ENCODE data around the gene ZNF440. TPM values are rescaled to one million over a fixed set of nuclear protein-coding genes. Genes with fewer than 3 reads are reported as not detected.

Gene ZNF440
- total RNA-seq (2013; cell fraction: nucleolus; rRNA removed) = 26.3 and 29.1 TPM in 2 replicates
- total RNA-seq (2014; rRNA removed) (4.9 and 6.3 TPM in 2 replicates), total RNA-seq (2014; rRNA removed; fragmentation: Illumina TruSeq; extraction: Trizol) (8.2 and 8.9 TPM in 2 replicates), total RNA-seq (2021) (3.6 and 7.0 TPM in 2 replicates), polyA plus RNA-seq (2011; rRNA removed) (3.6 and 5.4 TPM in 2 replicates), polyA plus RNA-seq (2014; fragmentation: Illumina TruSeq; extraction: Trizol) (4.0 and 5.3 TPM in 2 replicates), polyA plus RNA-seq (2014; fragmentation: Nextera tagmentation; extraction: Ambion mirVana) (1 to 10 TPM; 1.3 to 2.1 TPM), polyA plus RNA-seq (2014; rRNA removed) (4.8 and 5.6 TPM in 2 replicates), polyA plus RNA-seq (2016; fragmentation: Nextera tagmentation; extraction: Ambion mirVana) (1 to 10 TPM; 1.8 to 2.8 TPM), polyA minus RNA-seq (2011; rRNA and poly(A)+ RNA removed) (4.2 and 4.6 TPM in 2 replicates), Bru-seq, nascent RNA (percentile 73 among the genes with signal in this experiment), BruChase-seq, experiment 1, labeled RNA remaining after a 6-hour chase (percentile 62 among the genes with signal in this experiment), BruChase-seq, experiment 2, labeled RNA remaining after a 2-hour chase (percentile 66 among the genes with signal in this experiment)
- polyA plus RNA-seq (2011; ENCODE audit: low read depth) = 2.9 TPM
- 1.3 and 1.5 TPM in 2 replicates for polyA plus RNA-seq (2011; cell fraction: cytosol; rRNA removed)
- polyA plus RNA-seq (2011; cell fraction: nucleus; rRNA removed) = 2.7 and 3.1 TPM in 2 replicates
- polyA plus RNA-seq (2012) = 3.9 and 4.7 TPM in 2 replicates
- 1.7 and 2.8 TPM in 2 replicates for polyA minus RNA-seq (2011; cell fraction: cytosol; rRNA and poly(A)+ RNA removed)
- 2.7 and 4.6 TPM in 2 replicates for polyA minus RNA-seq (2011; cell fraction: nucleus; rRNA and poly(A)+ RNA removed)
- long read RNA-seq, experiment 1, full-length matches to known transcripts = 1 of 2 reads
- long read RNA-seq, experiment 1, partial matches to known transcripts = 0 of 2 reads
- long read RNA-seq, experiment 1, other reads (novel, unspliced or antisense) = 1 of 2 reads
- long read RNA-seq, experiment 2, full-length matches to known transcripts = 7 of 7 reads
- long read RNA-seq, experiment 2, partial matches to known transcripts = 0 of 7 reads
- long read RNA-seq, experiment 2, other reads (novel, unspliced or antisense) = 0 of 7 reads

DNA sequence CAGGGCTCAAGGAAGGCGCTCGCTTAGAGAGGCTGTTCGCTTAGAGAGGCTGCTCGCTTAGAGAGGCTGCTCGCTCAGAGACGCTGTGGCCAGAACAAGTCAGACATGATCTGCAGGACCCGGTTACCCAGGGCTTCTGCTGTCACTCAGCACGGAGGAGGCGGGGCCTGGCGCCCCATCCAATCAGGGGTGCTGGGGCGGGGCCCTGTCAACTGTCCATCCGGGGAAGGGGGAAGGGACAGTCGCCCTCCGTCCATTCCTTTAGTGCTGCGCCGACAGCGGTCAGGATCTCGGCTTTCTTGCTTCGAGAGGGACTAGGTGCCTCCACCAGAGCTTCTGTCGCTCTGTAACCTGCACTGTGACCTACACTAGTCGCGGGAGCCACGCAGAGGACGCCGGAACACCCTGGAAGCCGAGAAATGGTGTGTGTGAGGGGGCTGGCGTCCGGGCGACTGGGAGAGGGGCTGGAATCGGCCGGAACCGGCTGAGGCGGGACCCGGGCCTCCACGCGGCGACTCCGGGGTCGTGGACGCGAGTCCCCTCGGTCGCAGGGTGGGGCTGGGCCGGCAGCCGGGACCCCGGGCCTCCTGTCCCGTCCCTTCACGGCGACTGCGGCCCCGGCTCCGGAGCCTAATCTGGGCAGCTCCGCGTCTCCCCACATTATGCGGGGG is at the start of gene ZNF440:
TSS of gene ZNF440 (plus strand) at position 245 of the 671 bp plus-strand sequence. CDS start at position 420, 175 bp downstream.
- H3K36me3 ChIP-seq (ENCODE audit: control insufficient read depth in 2 of 2, insufficient read depth in 2 of 2, low read length in 1 of 2) = no peaks in the 10 kb centered on the region
- ChIA-PET POLR2A (interaction anchor here (0.6 to 1.2 kb wide), 2 partner anchors 16 to 278 kb away, joined by 3 to 5 read pairs; no protein-coding TSS in a partner anchor), RAD21 (ENCODE audit: unreplicated experiment) (interaction anchor here (1.1 to 3.9 kb wide), 3 partner anchors 16 to 155 kb away, joined by 3 to 27 read pairs (median 3); partner anchors contain the start of gene ZNF491), SMC1A (ENCODE audit: uncharacterized antibody, unreplicated experiment) (interaction anchor here (0.8 to 4.0 kb wide), 2 partner anchors 13 to 16 kb away, joined by 3 to 24 read pairs; partner anchors contain the start of gene ZNF491), CTCF (interaction anchor here (1.2 to 5.9 kb wide), 4 partner anchors 16 to 115 kb away, joined by 3 to 74 read pairs (median 12); partner anchors contain the start of genes ZNF441 and ZNF491)
- in situ Hi-C loops (cut with MboI) (no loop called here), intact Hi-C loops (cut with micrococcal nuclease; ENCODE audit: unreplicated experiment) (loop anchor here (5.0 kb wide), 1 partner anchor 217 kb away; the partner anchor contains the start of gene ZNF627)
- peak within 1 kb of the TSS; percentile 91 for H3K4me2 ChIP-seq (ENCODE audit: control insufficient read depth, insufficient read depth)
- BruUV-seq (replicated peaks) = TSS peak; percentile 79
- peak; percentile 72 for DNase-seq (ENCODE audit: low read depth, low spot score)
- peak within 1 kb of the TSS; percentile 81 for H3K4me3 ChIP-seq
- FAIRE-seq = peak; percentile 88
- no peaks in the 10 kb centered on the region; the same call in 2 of the 3 replicates for H3K9me3 ChIP-seq (replicated peaks; ENCODE audit: control insufficient read depth, insufficient read depth, low read length)
- WGBS (ENCODE audit: insufficient coverage, insufficient replicate concordance, low lambda C conversion rate, missing lambda C conversion rate) = under 1% methylated on average over 44 of the region's 55 CpGs
- peak; percentile 100 for ATAC-seq
- peak within 1 kb of the TSS; percentile 84 for H3K27ac ChIP-seq (ENCODE audit: control insufficient read depth, insufficient read depth)
- H3K4me1 ChIP-seq (ENCODE audit: control insufficient read depth, insufficient read depth, low read length) = peaks cover 7% of the 10 kb centered on the region
- H2AFZ ChIP-seq (ENCODE audit: control insufficient read depth, low read depth, low read length) = peak within 1 kb of the TSS; percentile 100
- peaks cover 7% of the 10 kb centered on the region; the same call in 1 of the 2 replicates for H3K79me2 ChIP-seq (ENCODE audit: control insufficient read depth, insufficient read depth, low read length)
- no peaks in the 10 kb centered on the region for H4K20me1 ChIP-seq (ENCODE audit: control insufficient read depth, insufficient read depth)
- H3K27me3 ChIP-seq (replicated peaks in 1 of 2; ENCODE audit: control insufficient read depth in 2 of 2, insufficient read depth in 2 of 2, low read length in 1 of 2) = no peaks in the 10 kb centered on the region
- peak within 1 kb of the TSS; percentile 84 for H3K9ac ChIP-seq (ENCODE audit: control insufficient read depth, insufficient read depth, low read length)
- TF ChIP-seq IKZF1 (conservative IDR thresholded peaks at IDR 0.05) (peak; percentile 63), POLR2A (IDR thresholded peaks at IDR 0.05; ENCODE audit: low read depth, low read length) (peak; percentile 96), NFYB (IDR thresholded peaks at IDR 0.05; ENCODE audit: insufficient read depth, low read depth, low read length) (peak; percentile 97), CHD2 (IDR thresholded peaks at IDR 0.05; ENCODE audit: borderline replicate concordance, low read depth, low read length) (peak; percentile 91), BRCA1 (IDR thresholded peaks at IDR 0.05; ENCODE audit: low read depth, low read length) (no peak), YY1 (IDR thresholded peaks at IDR 0.05; ENCODE audit: low read depth, low read length) (peak; percentile 50), DPF2 (IDR thresholded peaks at IDR 0.05) (peak; percentile 77; the same call in 1 of the 2 replicates), TCF12 (IDR thresholded peaks at IDR 0.05; ENCODE audit: low read depth, low read length) (0 out of 2 replicates have a peak, but pooled peaks have one; percentile 10), POLR2AphosphoS5 (IDR thresholded peaks at IDR 0.05; ENCODE audit: low read length) (peak; percentile 89), ATF7 (IDR thresholded peaks at IDR 0.05; ENCODE audit: low read depth) (0 out of 2 replicates have a peak, but pooled peaks have one; percentile 24), EED (IDR thresholded peaks at IDR 0.05; ENCODE audit: low read depth) (peak; percentile 10; the same call in 1 of the 2 replicates), CBX3 (IDR thresholded peaks at IDR 0.05; ENCODE audit: borderline replicate concordance, low read depth) (no peak), HDAC2 (IDR thresholded peaks at IDR 0.05) (no peak), POLR2AphosphoS2 (IDR thresholded peaks at IDR 0.05; ENCODE audit: low read depth, low read length) (peak; percentile 77; the same call in 1 of the 2 replicates), SMAD5 (IDR thresholded peaks at IDR 0.05; ENCODE audit: low read depth) (peak; percentile 40; the same call in 1 of the 2 replicates), PML (IDR thresholded peaks at IDR 0.05; ENCODE audit: low read length) (peak; percentile 5; the same call in 1 of the 2 replicates), BMI1 (IDR thresholded peaks at IDR 0.05; ENCODE audit: borderline replicate concordance) (no peak), TBL1XR1 (IDR thresholded peaks at IDR 0.05; ENCODE audit: low read depth, low read length) (no peak)
- TF ChIP-seq, protein P1, sequence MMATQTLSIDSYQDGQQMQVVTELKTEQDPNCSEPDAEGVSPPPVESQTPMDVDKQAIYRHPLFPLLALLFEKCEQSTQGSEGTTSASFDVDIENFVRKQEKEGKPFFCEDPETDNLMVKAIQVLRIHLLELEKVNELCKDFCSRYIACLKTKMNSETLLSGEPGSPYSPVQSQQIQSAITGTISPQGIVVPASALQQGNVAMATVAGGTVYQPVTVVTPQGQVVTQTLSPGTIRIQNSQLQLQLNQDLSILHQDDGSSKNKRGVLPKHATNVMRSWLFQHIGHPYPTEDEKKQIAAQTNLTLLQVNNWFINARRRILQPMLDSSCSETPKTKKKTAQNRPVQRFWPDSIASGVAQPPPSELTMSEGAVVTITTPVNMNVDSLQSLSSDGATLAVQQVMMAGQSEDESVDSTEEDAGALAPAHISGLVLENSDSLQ (IDR thresholded peaks at IDR 0.05) = peak; percentile 99
- TF ChIP-seq, protein P2, sequence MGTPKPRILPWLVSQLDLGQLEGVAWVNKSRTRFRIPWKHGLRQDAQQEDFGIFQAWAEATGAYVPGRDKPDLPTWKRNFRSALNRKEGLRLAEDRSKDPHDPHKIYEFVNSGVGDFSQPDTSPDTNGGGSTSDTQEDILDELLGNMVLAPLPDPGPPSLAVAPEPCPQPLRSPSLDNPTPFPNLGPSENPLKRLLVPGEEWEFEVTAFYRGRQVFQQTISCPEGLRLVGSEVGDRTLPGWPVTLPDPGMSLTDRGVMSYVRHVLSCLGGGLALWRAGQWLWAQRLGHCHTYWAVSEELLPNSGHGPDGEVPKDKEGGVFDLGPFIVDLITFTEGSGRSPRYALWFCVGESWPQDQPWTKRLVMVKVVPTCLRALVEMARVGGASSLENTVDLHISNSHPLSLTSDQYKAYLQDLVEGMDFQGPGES (IDR thresholded peaks at IDR 0.05) = peak; percentile 58; the same call in 1 of the 2 replicates
